IPS-18c (cell line): Measurements from ENCODE around the gene SGTB.
A peak's percentile ranks its signal among the peaks of the same experiment; 100 is the strongest.
"Not testable (repeated sequence)": the region's sequence is repeated elsewhere in the genome, so short reads cannot be mapped to it uniquely, and the experiment has no call there.

ENCODE experiments used
- H3K4me3 ChIP-seq: 2 replicates; pipeline ENCODE4 v1.7.0; 2013; ENCODE audit warnings: low read depth, mild to moderate bottlenecking, low read length, moderate library complexity; ENCODE audit not compliant: insufficient read depth
- H3K9me3 ChIP-seq: one replicate; pipeline ENCODE4 v1.6.1; 2013; ENCODE audit warnings: mild to moderate bottlenecking, low read length, moderate library complexity; ENCODE audit not compliant: control insufficient read depth, insufficient read depth

The SGTB gene

DNA sequence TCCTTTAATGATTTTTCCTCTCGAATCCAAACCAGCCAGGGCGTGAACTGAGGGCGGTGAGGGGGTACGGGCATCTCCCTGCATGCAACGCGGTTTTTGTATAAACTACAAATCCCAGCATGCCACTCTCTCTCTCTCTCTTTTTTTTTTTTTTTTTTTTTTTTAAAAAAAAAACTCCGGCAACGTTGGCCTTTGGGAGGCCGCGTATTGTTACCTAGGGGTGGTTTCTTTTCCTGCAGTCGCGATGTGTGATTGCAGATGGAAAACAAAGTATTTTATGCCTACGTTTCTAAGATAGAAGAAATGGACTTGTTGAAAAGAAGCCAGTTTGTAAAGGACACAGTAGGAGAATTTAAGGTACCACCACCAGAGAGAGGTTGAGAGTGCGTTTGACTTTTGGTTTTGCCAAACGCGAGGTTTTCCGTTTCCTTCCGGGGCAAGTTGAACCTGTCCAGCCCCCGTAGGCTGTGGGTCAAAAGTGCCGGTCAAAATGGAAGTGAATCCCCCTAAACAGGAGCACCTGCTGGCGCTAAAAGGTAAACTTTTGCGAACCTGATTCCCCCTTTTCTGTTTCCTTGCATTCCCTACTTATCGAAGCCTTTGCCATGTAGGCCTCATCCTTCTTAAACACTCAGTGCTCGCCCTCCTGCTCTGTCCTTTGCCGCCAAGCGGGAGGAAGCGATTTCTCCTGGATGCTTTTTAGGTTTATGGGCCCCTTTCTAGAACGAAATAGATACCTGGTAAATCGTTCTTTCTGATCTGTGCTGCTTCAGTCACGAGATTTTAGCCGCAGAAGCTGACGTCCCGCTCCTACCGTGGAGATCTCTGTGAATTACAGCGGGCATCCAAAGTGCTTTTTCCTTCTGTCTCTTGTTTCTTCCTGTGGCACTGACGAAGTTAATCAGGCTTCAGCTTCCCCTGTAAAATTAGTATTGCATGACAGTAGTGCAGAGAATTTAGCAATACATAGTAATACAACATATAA is 97.0 kb downstream of the SGTB start, which contains the start of the genes SHLD3 and TRAPPC13:
Gene SHLD3, plus strand, starts transcription at position 457 of the 985 bp plus-strand sequence. CDS start 4,561 bp downstream, outside the sequence.
Gene TRAPPC13, plus strand, starts transcription at position 457 of the 985 bp plus-strand sequence. Its CDS starts 34 bp downstream, at position 491.
- peak within 1 kb of the TSS; percentile 97 for H3K4me3 ChIP-seq
- H3K9me3 ChIP-seq, result no peaks in the 10 kb centered on the region

DNA sequence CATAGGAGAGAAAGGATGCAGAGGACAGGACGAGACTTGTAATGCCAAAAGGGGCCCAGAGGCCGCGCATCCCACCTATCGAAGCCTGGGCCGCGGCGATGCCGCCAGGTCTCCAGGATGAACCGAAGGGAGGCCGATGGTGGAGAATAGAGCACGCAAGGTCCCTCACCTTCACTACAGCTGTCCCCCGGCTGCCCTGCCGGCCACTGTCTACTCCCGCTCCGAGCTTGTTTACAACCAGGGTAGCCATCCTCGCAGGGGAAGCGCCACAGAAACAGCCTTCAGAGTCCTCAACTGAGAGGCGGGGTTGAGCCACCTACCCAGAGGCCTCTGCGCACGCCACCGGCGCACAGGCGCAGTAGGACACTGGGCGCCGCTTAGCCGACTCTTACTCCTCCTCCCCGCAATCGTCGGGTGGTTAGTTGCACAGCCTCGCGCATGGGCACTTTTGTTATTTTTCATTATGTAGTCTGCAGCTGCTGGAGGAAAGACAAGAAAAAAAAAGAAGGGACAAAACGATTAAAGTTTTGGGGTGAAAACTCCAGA is 97.8 kb downstream of the SGTB start, which contains the start of gene TRIM23:
Gene TRIM23, minus strand, starts transcription at position 309 of the 546 bp plus-strand sequence. Its CDS starts 59 bp downstream, at position 250.
- Histone ChIP-seq H3K4me3 (peak within 1 kb of the TSS; percentile 97), H3K9me3 (no peaks in the 10 kb centered on the region)

DNA sequence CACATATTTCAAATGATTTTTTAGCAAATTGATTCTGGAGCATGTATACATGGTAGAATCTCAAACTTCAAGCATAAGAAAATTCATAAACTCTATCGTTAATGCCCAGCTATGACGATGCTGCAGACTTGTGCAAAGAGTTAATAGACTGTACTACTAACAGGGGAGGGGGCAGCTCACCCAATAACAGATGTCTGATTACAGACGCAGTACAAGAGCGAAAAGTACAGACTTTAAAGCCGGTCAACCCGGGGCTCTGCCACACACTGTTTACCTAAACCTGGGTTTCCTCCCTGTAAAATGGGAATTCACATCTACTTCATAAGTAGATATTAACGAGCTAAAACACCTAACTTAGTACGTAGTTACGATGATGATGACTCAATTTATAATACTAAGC is 98.4 kb downstream of the SGTB start:
- Histone ChIP-seq H3K4me3 (peak overlapping the region; percentile 97), H3K9me3 (no peaks in the 10 kb centered on the region)

DNA sequence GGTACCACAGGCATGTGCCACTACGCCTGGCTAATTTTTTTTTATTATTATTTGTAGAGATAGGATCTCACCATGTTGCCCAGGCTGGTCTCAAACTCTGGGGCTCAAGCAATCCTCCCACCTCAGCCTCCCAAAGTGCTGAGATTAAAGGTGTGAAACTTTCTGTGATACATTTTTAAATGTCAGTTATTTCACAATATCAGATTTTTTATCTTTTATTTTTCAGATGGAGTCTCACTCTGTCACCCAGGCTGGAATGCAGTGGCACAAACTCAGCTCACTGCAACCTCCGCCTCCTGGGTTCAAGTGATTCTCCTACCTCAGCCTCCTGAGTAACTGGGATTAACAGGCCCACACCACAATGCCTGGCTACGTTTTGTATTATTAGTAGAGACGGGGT is 99.9 kb downstream of the SGTB start:
- H3K9me3 ChIP-seq, H3K4me3 ChIP-seq: not testable (repeated sequence)

GRCh38 chr5:65620021-65620420 is 101.9 kb downstream of the SGTB start:
- Histone ChIP-seq H3K9me3 (no peaks in the 10 kb centered on the region), H3K4me3 (no peak overlapping the region)
